Skin epidermis (tissue), 12 donors: Measurements from ENCODE around the gene BMI1.

Source experiments
- H3K27ac ChIP-seq, 21 experiments: fragments of 200-600 bp; sonication (generic) in 11 of 21; one replicate each; pipeline ENCODE4 v1.5.0; 2020; ENCODE audit warnings: mild to moderate bottlenecking in 3 of 21, inconsistent platforms in 2 of 21, moderate library complexity in 2 of 21
- H3K4me3 ChIP-seq, 7 experiments: fragments of 200-600 bp; sonication (generic) in 2 of 7; one replicate each; pipeline ENCODE4 v1.5.0; 2020; ENCODE audit warnings: inconsistent platforms in 2 of 7, mild to moderate bottlenecking in 2 of 7, moderate library complexity in 1 of 7

The BMI1 gene

GRCh38 chr10:22363305-22363704 is 42.4 kb downstream of the BMI1 start:
- H3K4me3 ChIP-seq, result no peak overlapping the region
- H3K27ac ChIP-seq, result no peak overlapping the region

- H3K4me3 ChIP-seq, result no peak overlapping the region
- no peak overlapping the region for H3K27ac ChIP-seq
Observed at GRCh38 chr10:22364407-22365140, 43.7 kb downstream of the BMI1 start.

DNA sequence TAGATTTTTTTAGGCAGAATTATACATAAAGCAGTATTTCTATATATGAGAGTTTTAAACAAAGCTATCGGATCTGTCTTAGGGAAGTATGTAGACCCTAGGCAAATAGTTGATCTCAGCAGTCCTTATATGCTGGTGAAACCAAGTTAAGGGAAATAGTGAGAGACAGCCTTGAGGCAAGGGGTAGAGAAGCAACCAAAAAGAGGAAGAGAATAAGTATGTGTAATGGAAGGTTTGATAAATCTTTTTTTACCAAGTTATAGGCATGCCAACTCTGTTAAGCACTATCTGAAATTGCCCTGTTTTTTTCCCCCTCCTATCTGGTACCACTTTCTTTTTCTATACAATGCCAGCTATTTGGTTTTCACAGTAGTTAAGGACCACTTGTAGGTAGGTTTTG is 44.3 kb downstream of the BMI1 start:
- Histone ChIP-seq H3K27ac (no peak overlapping the region), H3K4me3 (no peak overlapping the region)

DNA sequence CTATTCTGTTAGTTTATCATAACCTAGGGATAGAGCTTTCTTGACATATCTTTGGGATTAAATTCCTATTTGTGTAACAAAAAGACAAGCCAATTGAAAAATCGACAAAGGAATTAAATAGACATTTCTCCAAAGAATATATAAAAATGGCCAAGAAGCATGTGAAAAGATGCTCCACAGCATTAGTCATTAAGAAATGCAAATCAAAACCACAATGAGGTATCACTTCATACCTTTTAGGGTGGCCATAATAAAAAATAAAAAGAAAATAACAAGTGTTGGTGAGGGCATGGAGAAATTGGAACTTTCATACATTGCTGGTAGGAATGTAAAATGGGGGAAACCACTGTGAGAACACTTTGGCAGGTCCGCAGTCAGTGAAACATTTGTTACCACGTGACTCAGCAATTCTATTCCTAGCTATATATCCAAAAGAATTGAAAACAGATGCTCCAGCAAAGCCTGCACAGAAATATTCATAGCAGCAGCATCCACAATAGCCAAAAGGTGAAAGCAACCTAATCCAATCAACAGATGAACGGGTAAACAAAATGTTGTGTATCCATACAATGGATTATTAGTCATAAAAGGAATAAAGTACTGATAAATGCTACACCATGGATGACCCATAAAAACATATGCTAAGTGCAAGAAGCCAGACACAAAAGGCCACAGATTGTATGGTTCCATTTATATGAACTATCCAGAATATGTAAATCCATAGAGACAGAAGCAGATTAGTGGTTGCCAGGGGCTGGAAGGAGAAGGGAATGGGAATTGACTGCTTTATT is 44.9 kb downstream of the BMI1 start:
- H3K4me3 ChIP-seq, result no peak overlapping the region
- H3K27ac ChIP-seq, result no peak overlapping the region

DNA sequence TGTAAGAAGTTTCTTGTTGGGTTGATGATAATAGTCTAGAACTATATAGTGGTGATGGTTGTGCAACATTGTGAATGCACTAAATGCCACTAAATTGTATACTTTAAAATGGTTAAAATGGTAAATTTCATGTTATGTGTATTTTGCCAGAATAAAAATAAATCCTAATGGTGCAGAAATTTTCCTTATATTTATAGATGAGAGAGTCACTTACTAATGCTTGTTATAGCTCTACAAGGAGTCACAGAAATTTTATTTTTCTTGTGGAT is 45.5 kb downstream of the BMI1 start:
- Histone ChIP-seq H3K27ac (no peak overlapping the region), H3K4me3 (no peak overlapping the region)

GRCh38 chr10:22366771-22367170 is 45.9 kb downstream of the BMI1 start:
- Histone ChIP-seq H3K27ac (no peak overlapping the region), H3K4me3 (no peak overlapping the region)

- H3K27ac ChIP-seq, result no peak overlapping the region
- no peak overlapping the region for H3K4me3 ChIP-seq
Observed at GRCh38 chr10:22367471-22367870, 46.6 kb downstream of the BMI1 start.

DNA sequence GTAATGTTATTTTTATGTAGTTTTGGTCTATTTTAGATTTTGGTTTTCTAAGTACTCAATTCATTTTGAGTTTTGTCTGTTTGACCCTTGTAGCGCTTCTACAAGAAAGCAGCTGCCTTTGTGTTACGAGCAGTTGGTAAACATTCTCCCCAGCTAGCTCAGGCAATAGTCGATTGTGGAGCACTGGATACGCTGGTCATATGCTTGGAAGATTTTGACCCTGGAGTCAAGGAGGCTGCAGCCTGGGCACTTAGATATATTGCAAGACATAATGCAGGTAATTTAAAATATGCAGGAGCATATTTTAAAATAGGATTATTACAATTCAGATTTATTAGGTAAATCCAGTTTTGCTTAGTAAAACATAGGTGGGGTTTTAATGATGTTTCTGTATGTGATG is 47.5 kb downstream of the BMI1 start:
- no peak overlapping the region for H3K4me3 ChIP-seq

GRCh38 chr10:22368981-22369380 is 48.1 kb downstream of the BMI1 start:
- H3K4me3 ChIP-seq, result no peak overlapping the region
- no peak overlapping the region for H3K27ac ChIP-seq

More for the DNA sequence above, 47.5 kb downstream of the BMI1 start:
- H3K27ac ChIP-seq, result no peak overlapping the region

GRCh38 chr10:22369434-22370072 is 48.7 kb downstream of the BMI1 start:
- Histone ChIP-seq H3K4me3 (no peak overlapping the region), H3K27ac (no peak overlapping the region)

DNA sequence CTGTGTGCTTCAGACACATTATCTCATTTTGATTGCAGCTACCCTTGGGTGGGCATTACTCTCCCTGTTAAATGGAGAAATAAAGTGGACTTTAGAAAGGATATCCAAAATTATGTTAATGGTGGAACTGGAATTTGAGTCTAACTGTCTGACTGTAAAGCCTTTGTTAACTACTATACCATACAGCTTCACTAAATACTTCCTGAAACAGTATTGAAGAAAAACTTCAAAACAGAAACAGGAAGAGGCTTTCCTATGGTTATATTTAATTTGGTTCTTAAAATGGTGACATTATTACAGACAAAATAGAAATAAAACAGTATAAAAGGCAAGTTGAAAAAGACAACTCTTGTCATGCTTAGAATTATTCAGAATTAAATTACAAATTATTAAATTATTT is 49.4 kb downstream of the BMI1 start:
- no peak overlapping the region for H3K4me3 ChIP-seq
- H3K27ac ChIP-seq, result no peak overlapping the region

DNA sequence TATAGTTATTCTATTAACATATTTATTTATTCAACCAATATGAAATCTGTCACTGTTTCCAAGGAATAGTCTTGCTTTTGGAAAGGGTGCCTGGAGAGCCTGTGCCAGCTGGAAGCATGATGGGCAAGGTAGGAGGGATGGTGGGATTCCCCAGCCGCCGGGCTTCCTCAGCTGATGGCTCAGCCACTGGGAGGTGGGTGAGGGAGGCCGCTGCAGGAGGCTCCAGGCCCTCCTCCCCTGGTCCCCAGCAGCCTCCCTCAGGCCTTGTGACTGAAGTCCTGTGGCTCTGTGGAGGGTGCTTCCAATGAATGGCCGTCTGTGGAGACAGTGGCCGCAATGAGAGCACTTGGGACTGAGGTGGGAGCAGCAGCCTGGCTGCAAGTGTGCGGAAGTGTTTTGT is 51.4 kb downstream of the BMI1 start:
- Histone ChIP-seq H3K27ac (no peak overlapping the region), H3K4me3 (no peak overlapping the region)

DNA sequence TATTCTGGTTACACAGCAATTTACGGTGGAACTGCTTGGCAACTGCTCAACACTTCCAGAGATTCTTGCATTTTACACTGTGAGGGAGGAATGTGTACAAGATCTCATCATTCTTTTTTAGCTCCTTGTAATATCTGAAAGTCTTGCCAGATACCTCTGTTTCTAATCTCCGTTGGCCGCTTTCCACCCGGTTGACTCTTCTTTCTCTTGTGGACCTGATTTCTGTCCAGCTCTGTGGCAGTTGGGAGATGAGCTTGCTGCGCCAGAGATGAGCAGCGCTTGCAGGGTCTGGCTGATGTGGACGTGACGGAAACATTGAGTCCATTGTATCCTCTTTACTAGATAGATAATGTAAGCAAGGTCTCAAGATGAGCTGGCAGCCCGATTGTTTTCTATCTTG is 52.0 kb downstream of the BMI1 start:
- H3K27ac ChIP-seq, result no peak overlapping the region
- no peak overlapping the region for H3K4me3 ChIP-seq

GRCh38 chr10:22374489-22375126 is 53.7 kb downstream of the BMI1 start:
- Histone ChIP-seq H3K4me3 (no peak overlapping the region), H3K27ac (no peak overlapping the region)

DNA sequence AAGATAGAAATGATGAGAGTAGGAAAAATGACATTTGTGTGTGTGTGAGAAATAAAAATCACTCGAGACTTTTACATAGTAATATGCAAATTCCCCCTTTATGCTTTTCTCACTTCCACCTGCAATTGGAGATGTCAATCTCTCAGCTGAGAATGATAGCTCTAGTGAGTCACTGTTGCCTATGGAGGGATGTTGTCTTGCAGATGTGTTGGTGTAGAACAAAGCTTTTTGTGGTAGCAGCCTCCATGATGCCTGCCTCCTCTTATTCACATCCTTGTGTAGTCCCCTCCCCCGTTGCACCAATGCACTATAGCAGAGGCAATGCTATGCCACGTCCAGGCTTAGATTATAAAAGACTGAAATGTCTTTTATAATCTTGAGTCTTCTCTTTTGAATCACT is 58.2 kb downstream of the BMI1 start:
- no peak overlapping the region for H3K4me3 ChIP-seq

More for the DNA sequence above, 58.2 kb downstream of the BMI1 start:
- H3K27ac ChIP-seq, result no peak overlapping the region
